ENCODE measurements around the gene XXYLT1.
"Not testable (repeated sequence)": the region's sequence is repeated elsewhere in the genome, so short reads cannot be mapped to it uniquely, and the experiment has no call there.

Gene XXYLT1

GRCh38 chr3:195224980-195225580, 45.9 kb downstream of the XXYLT1 start:
- DNase-seq: no peak

GRCh38 chr3:195224156-195224979, 46.6 kb downstream of the XXYLT1 start:
- no peak for DNase-seq

DNA sequence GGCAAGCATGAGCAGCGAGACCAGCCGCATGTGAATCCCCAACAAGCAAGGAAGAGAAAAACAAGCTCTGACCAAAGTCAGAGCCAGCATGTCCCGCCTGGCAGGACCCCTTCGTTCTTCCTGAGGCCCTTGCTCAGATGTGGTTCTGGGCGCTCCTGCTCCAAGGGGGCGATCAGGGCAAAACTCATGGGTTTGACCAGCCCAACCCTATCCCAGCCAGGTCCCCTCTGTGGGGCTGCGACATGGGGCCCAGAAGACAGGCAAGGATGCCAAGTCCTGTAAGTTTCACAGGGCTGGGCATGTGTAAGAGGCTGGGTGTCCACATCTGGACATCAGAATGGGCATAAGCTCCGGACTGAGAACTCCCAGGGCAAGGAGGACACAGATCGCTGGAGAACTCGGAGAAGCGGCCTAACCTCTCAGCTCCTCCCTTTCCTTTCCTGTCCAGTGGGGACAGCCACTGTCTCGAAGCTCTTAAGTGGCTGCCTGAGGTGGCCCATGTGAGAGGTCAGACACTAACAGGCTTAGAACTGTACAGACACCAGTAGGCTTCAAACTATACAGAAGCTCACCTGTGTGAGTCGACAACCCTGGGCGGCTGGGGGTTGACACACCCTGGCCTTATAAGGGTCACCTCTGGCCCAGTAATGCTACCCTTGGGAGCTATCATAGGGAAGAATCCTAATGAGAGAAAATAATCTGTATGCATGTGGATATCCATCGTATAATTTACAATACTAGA, 48.9 kb downstream of the XXYLT1 start:
- no peak for DNase-seq

GRCh38 chr3:195221015-195221853, 49.7 kb downstream of the XXYLT1 start:
- DNase-seq: peak; percentile 55 to 71 (median 56)

GRCh38 chr3:195219351-195220230, 51.4 kb downstream of the XXYLT1 start:
- no peak for DNase-seq

DNA sequence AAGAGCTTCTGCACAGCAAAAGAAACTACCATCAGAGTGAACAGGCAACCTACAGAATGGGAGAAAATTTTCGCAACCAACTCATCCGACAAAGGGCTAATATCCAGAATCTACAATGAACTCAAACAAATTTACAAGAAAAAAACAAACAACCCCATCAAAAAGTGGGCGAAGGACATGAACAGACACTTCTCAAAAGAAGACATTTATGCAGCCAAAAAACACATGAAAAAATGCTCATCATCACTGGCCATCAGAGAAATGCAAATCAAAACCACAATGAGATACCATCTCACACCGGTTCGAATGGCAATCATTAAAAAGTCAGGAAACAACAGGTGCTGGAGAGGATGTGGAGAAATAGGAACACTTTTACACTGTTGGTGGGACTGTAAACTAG, 52.6 kb downstream of the XXYLT1 start:
- not testable (repeated sequence) for DNase-seq

GRCh38 chr3:195215576-195215975, 55.4 kb downstream of the XXYLT1 start:
- not testable (repeated sequence) for DNase-seq

GRCh38 chr3:195214381-195214780, 56.6 kb downstream of the XXYLT1 start:
- DNase-seq: no peak

DNA sequence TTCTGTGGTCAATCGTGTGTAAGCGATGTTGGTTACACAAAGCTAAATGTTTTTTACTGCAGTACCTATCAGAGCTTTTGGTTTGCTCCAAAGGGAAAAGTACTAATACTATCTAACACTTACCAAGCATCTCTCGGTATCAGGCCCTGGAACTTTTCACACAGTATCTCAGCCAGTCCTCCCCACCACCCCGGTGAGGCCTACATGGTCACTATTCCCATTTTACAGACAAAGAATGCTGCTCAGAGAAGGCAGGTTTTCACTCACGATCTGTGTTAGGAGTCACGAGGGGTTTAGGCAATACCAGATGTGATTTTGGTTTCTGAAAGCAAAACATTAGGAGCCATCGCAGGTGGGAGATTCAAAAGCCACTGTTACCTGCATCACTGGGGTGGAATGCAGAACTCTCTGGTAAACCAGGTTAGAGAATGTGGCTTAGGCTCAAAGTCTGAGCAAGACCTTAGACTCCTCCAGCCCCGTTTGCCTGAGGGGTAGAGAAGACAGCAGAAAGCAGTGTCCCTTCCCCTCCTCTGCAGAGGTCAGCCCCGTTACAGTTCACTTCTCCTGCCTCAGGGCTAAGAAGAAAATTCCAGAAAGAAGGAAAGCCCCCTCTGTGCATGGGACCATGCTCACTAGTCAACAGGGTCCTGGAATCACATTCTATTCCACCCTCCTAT, 57.2 kb downstream of the XXYLT1 start:
- DNase-seq: no peak

DNA sequence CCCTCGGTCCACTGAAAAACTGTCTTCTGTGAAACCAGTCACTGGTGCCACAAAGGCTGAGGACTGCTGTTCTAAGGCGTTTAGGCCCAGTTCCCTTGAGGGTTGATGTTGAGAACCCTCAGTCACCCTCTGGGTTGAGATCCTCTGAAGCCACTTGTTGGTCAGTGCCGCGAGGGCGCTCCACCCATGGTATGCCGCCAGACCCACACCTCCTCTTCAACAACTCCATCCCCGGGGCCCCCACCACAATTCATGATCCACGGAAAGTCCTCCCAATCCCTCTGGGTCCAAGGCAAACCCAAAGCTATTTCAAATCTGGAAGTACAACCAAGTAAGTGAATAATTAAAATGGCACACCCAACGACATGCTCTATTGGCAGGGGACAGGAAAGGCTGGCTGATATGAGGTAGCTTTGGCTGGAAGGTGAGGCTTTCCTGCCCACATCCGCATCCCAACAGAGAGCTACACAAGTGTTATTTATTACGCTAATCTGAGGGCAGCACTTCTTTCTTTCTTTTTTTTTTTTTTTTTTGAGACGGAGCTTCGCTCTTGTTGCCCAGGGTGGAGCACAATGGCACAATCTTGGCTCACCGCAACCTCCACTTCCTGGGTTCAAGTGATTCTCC, 58.1 kb downstream of the XXYLT1 start:
- no peak for DNase-seq

DNA sequence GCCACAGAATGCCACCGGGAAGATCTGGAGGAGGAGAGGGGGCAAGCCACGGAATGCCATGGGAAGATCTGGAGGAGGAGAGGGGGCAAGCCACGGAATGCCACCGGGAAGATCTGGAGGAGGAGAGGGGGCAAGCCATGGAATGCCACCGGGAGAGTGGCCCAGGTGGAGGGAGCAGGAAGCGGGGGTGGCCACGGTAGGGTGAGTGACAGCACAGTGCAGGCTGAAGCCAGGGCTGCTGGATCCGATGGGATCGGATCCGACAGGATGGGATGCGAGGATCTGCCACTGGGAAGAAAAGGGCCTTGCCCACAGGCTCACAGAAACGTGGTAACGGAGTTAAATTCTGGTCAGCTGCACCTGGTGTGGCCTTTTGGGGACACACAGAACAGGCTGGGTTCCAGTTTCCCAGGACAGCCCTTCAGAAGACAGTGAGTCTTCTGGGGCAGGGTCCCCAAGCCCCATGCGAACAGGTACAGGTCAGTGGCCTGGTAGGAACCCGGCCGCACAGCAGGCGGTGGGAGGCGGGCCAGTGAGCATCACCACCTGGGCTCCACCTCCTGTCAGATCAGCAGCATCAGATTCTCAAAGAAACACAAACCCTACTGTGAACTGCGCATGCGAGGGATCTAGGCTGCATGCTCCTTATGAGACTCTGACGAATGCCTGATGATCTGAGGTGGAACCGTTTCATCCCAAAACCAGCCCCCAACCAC, 58.8 kb downstream of the XXYLT1 start:
- no peak for DNase-seq

DNA sequence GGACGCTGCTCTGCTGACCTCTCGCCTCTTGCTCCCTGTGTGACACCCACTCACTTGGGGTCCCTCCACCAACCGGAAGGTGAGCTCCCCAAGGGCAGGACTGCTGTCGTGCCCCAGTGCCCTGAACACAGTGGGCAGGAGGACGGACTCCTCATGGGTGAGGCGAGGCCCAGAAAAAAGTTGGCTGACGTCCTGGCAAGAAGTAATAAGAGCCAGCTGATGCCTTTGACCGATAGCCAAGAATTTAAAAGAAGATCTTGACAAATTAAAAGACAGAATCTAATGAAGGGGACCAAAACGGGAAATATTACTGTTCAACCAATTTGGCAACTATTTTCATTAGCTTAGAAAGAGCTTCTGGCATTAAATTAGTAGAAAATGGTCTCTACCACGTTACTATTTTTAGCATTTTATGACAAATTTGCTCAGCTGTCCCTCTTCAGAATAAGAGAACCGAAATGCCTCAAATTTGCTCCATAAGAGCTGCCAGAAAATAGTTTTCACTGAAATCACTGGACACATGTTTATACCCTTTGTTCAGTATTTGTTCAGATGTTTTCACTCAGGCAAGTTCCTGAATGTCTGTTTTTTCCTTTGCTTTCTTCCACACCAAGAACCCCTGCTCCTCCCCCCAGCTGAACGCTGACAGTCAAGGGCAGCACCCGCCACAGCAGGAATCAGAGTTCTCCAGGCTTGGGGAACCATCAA, 60.5 kb downstream of the XXYLT1 start:
- no peak for DNase-seq

DNA sequence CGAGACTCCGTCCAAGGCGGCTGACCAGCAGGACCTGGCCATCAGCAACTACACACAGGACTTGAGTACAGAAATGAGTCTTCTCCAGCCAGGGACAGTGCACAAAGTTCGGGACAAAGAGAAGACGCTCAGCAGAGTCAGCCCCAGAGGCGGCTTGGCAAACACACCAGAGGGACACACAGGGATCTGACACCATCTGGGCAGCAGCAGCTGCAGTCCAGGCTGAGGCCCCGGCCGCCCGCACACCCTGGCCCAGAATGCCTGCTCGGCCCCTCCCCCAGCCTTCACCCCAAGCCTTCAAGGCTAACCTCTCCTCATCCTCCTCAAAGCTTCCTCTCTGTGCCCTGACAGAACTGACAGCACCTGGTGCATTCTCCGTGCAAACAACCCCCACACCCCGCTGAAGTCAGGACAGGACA, 61.1 kb downstream of the XXYLT1 start:
- no peak for DNase-seq

- no peak for DNase-seq
Observed at GRCh38 chr3:195209083-195209846, 61.7 kb downstream of the XXYLT1 start.

DNA sequence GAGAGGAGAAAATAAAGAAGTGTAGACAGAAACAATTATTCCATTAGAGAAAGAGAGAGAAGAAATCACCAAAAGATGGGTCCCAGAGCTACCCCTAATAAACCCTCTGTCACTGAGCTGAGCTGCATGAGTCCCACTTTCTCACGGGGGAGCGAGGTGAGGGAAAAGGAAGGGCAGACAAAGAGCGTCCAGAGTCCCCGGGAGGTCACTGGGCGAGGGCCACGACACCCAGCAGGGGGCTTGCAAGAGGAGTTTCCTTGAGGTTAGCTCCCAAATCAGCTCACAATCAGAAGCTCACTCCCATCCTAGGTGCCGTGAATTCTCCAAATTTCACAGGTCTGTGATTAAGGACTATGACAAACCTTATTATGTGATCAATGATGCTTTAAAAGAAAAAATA, 62.3 kb downstream of the XXYLT1 start:
- DNase-seq: no peak

DNA sequence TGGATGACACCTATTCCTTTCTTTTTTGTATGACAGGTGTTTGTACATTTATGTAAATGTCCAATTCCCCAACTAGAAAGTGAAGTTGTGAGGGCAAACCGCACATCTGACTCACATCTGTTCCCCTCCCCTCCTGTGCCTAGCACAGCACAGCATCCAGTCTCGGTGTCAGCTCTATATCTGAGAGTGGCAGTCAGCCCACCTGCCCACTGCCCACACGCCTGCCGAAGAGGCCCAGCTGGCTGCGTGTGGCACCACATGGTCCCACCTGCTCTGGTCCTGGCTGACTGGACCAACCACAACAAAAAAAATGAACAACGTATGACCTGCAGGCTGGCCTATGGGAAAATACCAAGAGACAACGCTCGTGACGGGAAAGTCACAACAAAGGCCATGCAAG, 62.8 kb downstream of the XXYLT1 start:
- no peak for DNase-seq

DNA sequence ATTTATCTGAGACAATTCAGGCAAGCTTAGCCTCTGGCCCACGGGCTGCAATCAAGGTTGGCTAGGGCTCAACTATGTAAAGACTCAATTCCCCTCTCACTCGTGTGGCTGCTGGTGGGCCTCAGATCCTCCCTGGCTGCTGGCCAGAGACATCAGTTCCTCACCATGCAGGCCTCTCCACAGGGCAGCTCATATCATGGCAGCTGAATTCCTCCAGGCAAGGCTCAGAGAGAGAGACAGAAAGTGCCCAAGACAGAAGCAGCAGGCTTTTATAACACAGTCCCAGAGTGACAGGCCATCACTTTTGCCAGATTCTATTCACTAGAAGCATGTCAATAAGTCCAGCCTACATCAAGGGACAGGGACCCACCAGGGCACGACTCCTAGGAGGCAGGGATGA, 63.2 kb downstream of the XXYLT1 start:
- no peak for DNase-seq

- no peak for DNase-seq
Observed at GRCh38 chr3:195207056-195207455, 63.9 kb downstream of the XXYLT1 start.

Measured in suppressor macrophage treated with lipopolysaccharide for 1 hour (primary cell).